Fibroblast of villous mesenchyme (primary cell): Measurements from ENCODE around the gene ZFP92. TPM values are rescaled to one million over a fixed set of nuclear protein-coding genes. Genes with fewer than 3 reads are reported as not detected.

Experiments used
- DNase-seq: peaks from one replicate; pipeline ENCODE4 v3.0.0-alpha.2; 2010; ENCODE audit warnings: low read depth
- H3K4me3 ChIP-seq: 2 replicates; pipeline ENCODE4 v1.5.1; 2011; ENCODE audit warnings: low read depth, mild to moderate bottlenecking, low read length
- CTCF ChIP-seq: IDR thresholded peaks from 2 replicates; pipeline ENCODE4 v1.5.1; 2012; ENCODE audit warnings: low read depth, mild to moderate bottlenecking, low read length; ENCODE audit not compliant: insufficient read depth
- small RNA-seq: library from RNA; depleted of rRNA; stranded (forward); fragments of <200 nt; gene quantifications from one replicate; pipeline ENCODE3, GENCODE V24; 2012
- total RNA-seq: library from RNA; depleted of rRNA; stranded (reverse); fragments of >200 nt; gene quantifications from 2 replicates; pipeline ENCODE4 v1.2.3, GENCODE V29; 2012

The ZFP92 gene
- total RNA-seq, 1 donor, result 0.43 TPM

- no peak overlapping the region for H3K4me3 ChIP-seq
- peak; percentile 44 for DNase-seq
- peak; percentile 58 for TF ChIP-seq CTCF
Measured at GRCh38 chrX:153460826-153461225, 49.6 kb downstream of the ZFP92 start.

Small RNA genes lying within 50 kb of the gene (small RNA-seq; reads per million reads assigned to genes)
- not detected for gene RN7SL667P

Other genes with a start within 250 kb of the ZFP92 start
- gene MAGEA1, start 232.2 kb upstream of the ZFP92 start, total RNA-seq, result not detected in 2 replicates
- gene PNMA6F, start 89.7 kb upstream of the ZFP92 start, total RNA-seq, result not detected in 2 replicates
- gene ZNF275, start 77.3 kb upstream of the ZFP92 start, total RNA-seq, result 12.9 and 13.4 TPM in 2 replicates
- gene PNMA6E, start 10.1 kb upstream of the ZFP92 start, total RNA-seq, result not detected in 2 replicates
- gene TREX2, start 34.6 kb downstream of the ZFP92 start, total RNA-seq, result 1.9 and 3.0 TPM in 2 replicates
- 10.8 and 16.8 TPM in 2 replicates for gene HAUS7, start 59.1 kb downstream of the ZFP92 start, total RNA-seq
- gene BGN, start 83.5 kb downstream of the ZFP92 start, total RNA-seq, result 14.7 and 62.5 TPM in 2 replicates
- gene ATP2B3, start 106.2 kb downstream of the ZFP92 start, total RNA-seq, result not detected in 2 replicates
- gene CCNQ, start 187.7 kb downstream of the ZFP92 start, total RNA-seq, result 38.9 and 42.8 TPM in 2 replicates
- under 0.01 TPM in 1 of 2 replicates, not detected in the other for gene DUSP9, start 235.7 kb downstream of the ZFP92 start, total RNA-seq